Stimulated activated CD8-positive, alpha-beta memory T cell treated with anti-CD3 and anti-CD28 coated beads, Interleukin-7, amount 100 ng/mL, for 4 hours (primary cell): ENCODE data around the gene EFR3B.

ENCODE experiments used
- DNase-seq, 2 donors: peaks; one replicate each; pipeline ENCODE4 v3.0.0-alpha.2; 2020; ENCODE audit warnings: low read depth in 2 of 2

EFR3B gene

GRCh38 chr2:25035537-25036220 lies 6.2 kb upstream of the EFR3B start:
- no peak for DNase-seq

GRCh38 chr2:25036221-25036559 lies 5.7 kb upstream of the EFR3B start:
- no peak for DNase-seq

- DNase-seq: no peak
Measured at GRCh38 chr2:25039126-25039525, 2.8 kb upstream of the EFR3B start.

- DNase-seq: no peak
Measured at GRCh38 chr2:25041307-25041927, 459 bp upstream of the EFR3B start.

- DNase-seq: peak in 1 of 2 donors; percentile 5
Measured at GRCh38 chr2:25042321-25043240, 705 bp downstream of the EFR3B start.

GRCh38 chr2:25043241-25043867 lies 1.5 kb downstream of the EFR3B start:
- peak; percentile 23 to 40 for DNase-seq

GRCh38 chr2:25044011-25044410 lies 2.1 kb downstream of the EFR3B start:
- no peak for DNase-seq

- no peak for DNase-seq
Measured at GRCh38 chr2:25044990-25045389, 3.1 kb downstream of the EFR3B start.

- DNase-seq: no peak
Measured at GRCh38 chr2:25049422-25049821, 7.5 kb downstream of the EFR3B start.

- DNase-seq: no peak
Measured at GRCh38 chr2:25050128-25050527, 8.3 kb downstream of the EFR3B start.

GRCh38 chr2:25053041-25053440 lies 11.2 kb downstream of the EFR3B start:
- DNase-seq: no peak

- no peak for DNase-seq
Measured at GRCh38 chr2:25054720-25055119, 12.8 kb downstream of the EFR3B start.

- no peak for DNase-seq
Measured at GRCh38 chr2:25055376-25055920, 13.6 kb downstream of the EFR3B start.

- DNase-seq: no peak
Measured at GRCh38 chr2:25056098-25056821, 14.4 kb downstream of the EFR3B start.

- no peak for DNase-seq
Measured at GRCh38 chr2:25062511-25062917, 20.6 kb downstream of the EFR3B start.

- no peak for DNase-seq
Measured at GRCh38 chr2:25063876-25064660, 22.2 kb downstream of the EFR3B start.

GRCh38 chr2:25065768-25066167 lies 23.9 kb downstream of the EFR3B start:
- DNase-seq: no peak

- no peak for DNase-seq
Measured at GRCh38 chr2:25066455-25066854, 24.6 kb downstream of the EFR3B start.

- DNase-seq: no peak
Measured at GRCh38 chr2:25068217-25068616, 26.3 kb downstream of the EFR3B start.

- no peak for DNase-seq
Measured at GRCh38 chr2:25071966-25072365, 30.1 kb downstream of the EFR3B start.
